DMS53 treated with DMSO at 0.1 percent for 48 hours (cell line): Measurements from ENCODE around the gene TSPAN2.

Source experiments
- DNase-seq: peaks from one replicate; lab custom pipeline; 2025; ENCODE audit not compliant: unreplicated experiment; lab: John Stamatoyannopoulos, UW

TSPAN2 gene

GRCh38 chr1:115089420-115090185 lies at the start of gene TSPAN2:
Gene TSPAN2, minus strand, starts transcription at chr1:115089503. Its CDS starts 71 bp downstream, at chr1:115089432.
- DNase-seq, result no peak

- DNase-seq, result peak; percentile 87
Measured at GRCh38 chr1:115138973-115139372, 49.7 kb upstream of the TSPAN2 start.

- no peak for DNase-seq
Measured at GRCh38 chr1:115138271-115138670, 49.0 kb upstream of the TSPAN2 start.

- no peak for DNase-seq
Measured at GRCh38 chr1:115137191-115137590, 47.9 kb upstream of the TSPAN2 start.

GRCh38 chr1:115136706-115137105 lies 47.4 kb upstream of the TSPAN2 start:
- DNase-seq, result no peak

DNA sequence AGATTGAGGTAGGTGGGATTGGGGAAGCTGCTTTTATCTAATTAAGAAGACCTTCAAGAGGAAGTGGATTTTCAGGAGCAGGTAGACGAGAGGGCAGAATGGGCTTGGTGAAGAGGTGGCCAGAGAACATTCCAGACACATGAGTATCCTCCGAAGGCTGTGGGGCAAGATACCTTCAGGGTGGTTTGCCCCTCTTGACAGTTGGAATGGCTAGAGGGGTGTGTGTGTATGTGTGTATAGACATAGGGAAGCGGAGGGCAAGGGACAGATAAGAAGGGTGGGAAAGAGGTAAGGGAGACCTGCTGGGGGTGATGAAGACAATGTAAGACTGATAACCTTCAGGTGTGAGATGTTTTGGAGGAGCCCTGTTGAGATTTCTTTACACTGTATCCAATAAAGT lies 46.8 kb upstream of the TSPAN2 start:
- DNase-seq, result no peak

DNA sequence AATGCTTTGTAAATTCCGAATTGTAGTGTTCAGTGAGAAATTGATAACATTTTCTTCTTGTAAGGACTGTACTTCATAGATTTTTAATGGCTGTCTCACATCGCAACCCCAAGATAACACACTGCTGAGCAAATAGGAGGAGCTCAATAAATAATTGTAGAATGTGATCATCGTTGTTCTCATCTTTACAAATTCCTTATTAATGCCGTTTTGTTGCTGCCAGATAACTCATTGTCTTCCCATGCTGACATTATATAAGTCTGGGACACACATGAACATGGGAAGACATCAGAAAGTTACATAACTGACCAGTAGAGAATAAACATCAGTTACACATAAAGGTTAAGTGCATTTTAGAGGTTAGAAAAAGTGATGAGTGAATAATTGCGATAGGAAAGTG lies 46.4 kb upstream of the TSPAN2 start:
- no peak for DNase-seq

GRCh38 chr1:115134850-115135480 lies 45.7 kb upstream of the TSPAN2 start:
- no peak for DNase-seq

- DNase-seq, result no peak
Measured at GRCh38 chr1:115134231-115134630, 44.9 kb upstream of the TSPAN2 start.

- DNase-seq, result no peak
Measured at GRCh38 chr1:115133440-115133839, 44.1 kb upstream of the TSPAN2 start.

GRCh38 chr1:115130786-115131185 lies 41.5 kb upstream of the TSPAN2 start:
- DNase-seq, result no peak

DNA sequence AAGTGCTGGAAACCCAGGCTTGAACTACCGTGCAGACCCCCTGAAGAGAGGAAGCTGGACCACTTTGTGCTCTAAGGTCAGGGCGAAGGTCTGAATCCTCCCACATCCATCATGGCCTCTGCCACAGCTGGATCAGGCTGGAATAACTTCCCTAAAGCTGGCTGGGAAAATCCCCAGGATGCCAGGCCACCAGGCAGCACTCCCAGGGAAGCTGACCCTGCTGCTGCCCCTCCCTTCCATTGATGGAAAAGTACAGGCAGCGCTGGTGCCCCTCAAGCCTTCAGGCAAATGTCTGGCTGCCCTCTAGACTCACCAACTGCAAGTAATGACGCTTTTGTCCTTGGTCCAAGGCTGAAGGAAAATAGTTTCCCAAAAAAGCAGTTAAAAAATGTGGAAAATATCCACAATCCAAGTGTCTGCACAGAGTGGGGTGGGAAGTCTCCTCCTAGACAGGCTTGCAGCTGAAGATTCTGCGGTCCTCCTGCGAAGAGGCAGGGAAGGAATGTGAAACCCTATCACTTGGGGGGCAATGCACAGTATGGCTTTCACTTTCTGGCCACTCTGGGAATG lies 39.9 kb upstream of the TSPAN2 start:
- no peak for DNase-seq

DNA sequence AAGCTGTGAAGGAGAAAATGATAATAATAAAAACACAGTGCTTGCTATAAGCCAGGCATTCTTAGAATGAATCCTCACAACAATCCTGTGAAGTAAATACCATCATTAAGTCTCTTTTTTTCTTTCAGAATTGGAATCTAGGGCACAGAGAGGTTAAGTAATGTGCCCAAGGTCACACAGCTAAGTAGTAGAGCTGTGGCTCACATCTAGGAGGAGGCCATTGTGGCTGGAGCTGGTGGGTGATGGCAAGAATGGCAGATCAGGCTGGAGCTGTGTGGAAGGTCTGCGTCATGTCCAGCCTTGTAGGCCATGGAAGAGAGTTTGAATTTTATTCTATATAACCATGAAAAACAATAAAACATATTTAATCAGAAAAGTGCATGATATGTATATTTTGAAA lies 38.2 kb upstream of the TSPAN2 start:
- no peak for DNase-seq

- no peak for DNase-seq
Measured at GRCh38 chr1:115126516-115126915, 37.2 kb upstream of the TSPAN2 start.

DNA sequence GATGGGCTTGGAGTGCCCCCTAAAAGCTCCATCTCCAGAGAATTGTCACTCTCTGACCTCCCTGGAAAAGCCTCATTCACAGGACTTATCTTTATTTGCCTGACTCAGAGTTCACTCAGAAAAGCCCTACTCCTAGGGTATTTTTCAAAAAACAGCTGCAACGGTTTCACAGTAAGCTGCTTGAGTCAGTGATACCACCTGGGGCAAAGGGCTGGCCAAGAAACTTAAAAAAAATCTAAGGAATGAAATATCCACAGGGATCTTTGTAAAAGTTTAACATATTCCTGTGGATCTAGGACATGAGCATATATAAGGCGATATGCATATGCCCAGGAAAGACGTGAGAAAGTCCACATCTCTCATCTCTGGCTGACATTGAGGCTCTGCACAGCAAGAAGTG lies 33.8 kb upstream of the TSPAN2 start:
- no peak for DNase-seq

DNA sequence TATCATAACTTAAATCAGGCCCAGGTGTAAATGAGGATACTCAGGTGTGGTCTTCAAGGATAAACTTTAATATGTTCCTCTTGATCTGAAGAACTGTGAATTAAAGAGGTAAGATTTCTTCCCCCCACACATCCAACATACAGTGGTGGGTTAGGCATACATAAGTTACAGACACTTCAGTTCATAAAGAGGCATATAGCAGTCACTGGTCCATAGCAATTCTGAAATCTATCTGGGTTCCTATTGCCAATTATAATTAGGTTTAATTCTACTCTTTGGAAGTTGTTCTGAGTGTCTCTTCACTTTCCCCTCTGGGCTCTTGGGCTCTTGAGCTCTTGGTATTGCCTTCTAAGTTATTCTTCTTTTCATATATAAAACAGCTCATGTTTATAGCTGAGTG lies 32.5 kb upstream of the TSPAN2 start:
- no peak for DNase-seq

GRCh38 chr1:115120296-115120695 lies 31.0 kb upstream of the TSPAN2 start:
- no peak for DNase-seq

GRCh38 chr1:115118611-115119010 lies 29.3 kb upstream of the TSPAN2 start:
- DNase-seq, result no peak

- no peak for DNase-seq
Measured at GRCh38 chr1:115118086-115118485, 28.8 kb upstream of the TSPAN2 start.

- no peak for DNase-seq
Measured at GRCh38 chr1:115117298-115117697, 28.0 kb upstream of the TSPAN2 start.

DNA sequence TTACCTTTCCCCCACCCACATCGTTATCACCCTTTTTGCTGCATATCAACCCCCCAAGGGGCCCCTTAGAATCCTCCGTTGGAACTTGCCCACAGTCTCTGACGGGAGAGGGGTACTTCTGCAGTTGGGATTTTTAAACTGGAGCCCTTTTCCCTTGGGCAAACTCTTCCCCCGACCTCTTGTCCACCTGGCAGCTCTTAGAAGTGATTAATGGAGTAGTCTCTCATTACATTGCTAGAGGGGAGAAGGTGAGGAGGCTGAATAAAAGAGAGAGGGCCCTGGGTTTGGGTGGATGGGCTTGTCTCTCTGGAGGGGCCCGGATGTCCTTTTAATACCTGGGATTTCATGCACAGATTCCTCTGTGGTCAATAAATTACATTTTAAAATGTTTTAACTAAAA lies 27.2 kb upstream of the TSPAN2 start:
- DNase-seq, result no peak

DNA sequence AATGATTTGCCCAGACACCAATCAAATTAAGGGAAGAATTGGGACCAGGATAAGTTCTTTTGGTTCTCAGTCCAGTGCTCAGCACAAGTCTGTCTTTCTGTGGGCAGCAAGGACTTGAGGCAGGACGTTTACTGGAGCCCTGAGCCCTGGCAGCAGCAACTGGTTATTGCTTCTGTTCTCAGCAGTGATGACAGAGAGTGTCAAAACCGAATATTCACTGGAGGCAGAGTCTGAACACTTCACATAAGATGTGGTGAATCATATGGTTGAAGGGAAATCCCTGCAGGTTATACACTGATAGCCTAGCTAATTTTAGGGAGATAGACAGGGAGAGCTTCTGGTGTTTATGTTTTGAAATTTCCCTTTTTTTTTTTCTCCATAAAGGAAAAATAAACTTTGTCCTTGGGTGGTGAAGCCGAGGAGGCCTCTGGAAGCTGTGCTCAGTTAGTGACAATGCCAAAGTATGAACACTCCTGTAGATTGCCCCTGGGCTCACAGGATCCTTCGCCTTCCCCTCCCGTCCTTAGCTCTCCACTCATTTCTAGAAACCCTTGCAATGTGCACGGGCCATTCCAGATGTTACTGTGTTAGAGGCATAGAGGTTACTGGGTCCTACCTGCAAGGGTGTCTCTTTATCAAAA lies 26.3 kb upstream of the TSPAN2 start:
- DNase-seq, result no peak
